GM12891 (cell line): Measurements from ENCODE around the gene DPEP1.
"Not testable (repeated sequence)": the region's sequence is repeated elsewhere in the genome, so short reads cannot be mapped to it uniquely, and the experiment has no call there.

ENCODE experiments used
- DNase-seq: peaks from one replicate; pipeline ENCODE4 v3.0.0; 2011; ENCODE audit warnings: low spot score; ENCODE audit not compliant: insufficient read length
- FAIRE-seq: peaks from 2 replicates; lab custom pipeline; 2011; peaks lifted over from hg19 to GRCh38; lab: Jason Lieb, UNC
- PAX5 ChIP-seq: IDR thresholded peaks from 2 replicates; pipeline ENCODE4 v1.6.1; 2011; ENCODE audit warnings: low read length, moderate library complexity, mild to moderate bottlenecking; ENCODE audit not compliant: insufficient read depth, severe bottlenecking
- POLR2A ChIP-seq: IDR thresholded peaks from 2 replicates; pipeline ENCODE4 v1.6.1; 2011; ENCODE audit warnings: low read depth, low read length, control low read depth
- POLR2AphosphoS5 ChIP-seq: IDR thresholded peaks from 2 replicates; pipeline ENCODE4 v1.6.1; 2011; ENCODE audit warnings: low read depth, low read length, control low read depth
- POU2F2 ChIP-seq: IDR thresholded peaks from 2 replicates; pipeline ENCODE4 v1.6.1; 2011; ENCODE audit warnings: low read depth, mild to moderate bottlenecking, control low read depth, low read length, moderate library complexity
- SPI1 ChIP-seq: IDR thresholded peaks from 2 replicates; pipeline ENCODE4 v1.6.1; 2011; ENCODE audit warnings: low read depth, low read length, control low read depth
- TAF1 ChIP-seq: IDR thresholded peaks from 2 replicates; pipeline ENCODE4 v1.6.1; 2011; ENCODE audit warnings: low read depth, low read length, control low read depth

DPEP1 gene

GRCh38 chr16:89586853-89587252 lies 26.6 kb upstream of the DPEP1 start:
- TF ChIP-seq PAX5 (no peak), POLR2A (no peak), POLR2AphosphoS5 (no peak), SPI1 (no peak), POU2F2 (no peak), TAF1 (no peak)
- FAIRE-seq = no peak
- DNase-seq = no peak

DNA sequence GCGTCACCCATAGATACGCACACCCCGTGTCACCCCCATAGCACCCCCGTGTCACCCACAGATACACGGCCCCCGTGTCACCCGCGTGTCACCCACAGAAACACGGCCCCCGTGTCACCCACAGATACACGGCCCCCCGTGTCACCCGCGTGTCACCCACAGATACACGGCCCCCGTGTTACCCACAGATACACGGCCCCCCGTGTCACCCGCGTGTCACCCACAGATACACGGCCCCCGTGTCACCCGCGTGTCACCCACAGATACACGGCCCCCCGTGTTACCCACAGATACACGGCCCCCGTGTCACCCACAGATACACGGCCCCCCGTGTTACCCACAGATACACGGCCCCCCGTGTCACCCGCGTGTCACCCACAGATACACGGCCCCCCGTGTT lies 25.8 kb upstream of the DPEP1 start:
- FAIRE-seq = not testable (repeated sequence)

DNA sequence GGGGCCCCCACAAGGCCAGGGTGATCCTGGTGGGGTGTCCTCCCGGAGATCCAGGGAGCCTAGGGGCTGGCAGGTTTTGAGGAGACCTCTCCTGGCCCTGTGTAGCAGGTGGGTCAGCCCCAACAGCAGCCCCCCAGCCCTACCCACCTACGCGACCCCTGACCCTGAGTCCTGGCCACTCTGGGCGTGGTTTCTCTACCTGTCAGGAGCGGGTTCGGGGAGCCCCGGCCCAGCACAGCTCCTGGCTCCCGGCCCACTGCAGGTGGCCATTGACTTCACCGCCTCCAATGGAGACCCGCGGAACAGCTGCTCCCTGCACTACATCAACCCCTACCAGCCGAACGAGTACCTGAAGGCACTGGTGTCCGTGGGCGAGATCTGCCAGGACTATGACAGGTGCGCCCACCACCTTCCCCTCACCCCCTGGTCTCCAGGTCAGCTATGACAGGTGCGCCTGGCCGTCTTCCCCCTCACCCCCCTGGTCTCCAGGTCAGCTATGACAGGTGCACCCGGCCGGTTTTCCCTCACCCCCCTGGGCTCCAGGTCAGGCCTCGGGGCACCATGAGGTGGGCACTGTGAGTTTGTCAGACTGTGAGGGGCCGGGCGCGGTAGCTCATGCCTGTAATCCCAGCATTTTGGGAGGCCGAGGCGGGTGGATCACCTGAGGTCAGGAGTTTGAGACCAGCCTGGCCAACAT lies 24.9 kb upstream of the DPEP1 start:
- no peak for TF ChIP-seq POLR2AphosphoS5
- no peak for TF ChIP-seq TAF1
- TF ChIP-seq POU2F2 = no peak
- TF ChIP-seq PAX5 = no peak
- no peak for TF ChIP-seq POLR2A
- TF ChIP-seq SPI1 = no peak
- DNase-seq = no peak
- no peak for FAIRE-seq

More for the DNA sequence above, 25.8 kb upstream of the DPEP1 start:
- not testable (repeated sequence) for DNase-seq

DNA sequence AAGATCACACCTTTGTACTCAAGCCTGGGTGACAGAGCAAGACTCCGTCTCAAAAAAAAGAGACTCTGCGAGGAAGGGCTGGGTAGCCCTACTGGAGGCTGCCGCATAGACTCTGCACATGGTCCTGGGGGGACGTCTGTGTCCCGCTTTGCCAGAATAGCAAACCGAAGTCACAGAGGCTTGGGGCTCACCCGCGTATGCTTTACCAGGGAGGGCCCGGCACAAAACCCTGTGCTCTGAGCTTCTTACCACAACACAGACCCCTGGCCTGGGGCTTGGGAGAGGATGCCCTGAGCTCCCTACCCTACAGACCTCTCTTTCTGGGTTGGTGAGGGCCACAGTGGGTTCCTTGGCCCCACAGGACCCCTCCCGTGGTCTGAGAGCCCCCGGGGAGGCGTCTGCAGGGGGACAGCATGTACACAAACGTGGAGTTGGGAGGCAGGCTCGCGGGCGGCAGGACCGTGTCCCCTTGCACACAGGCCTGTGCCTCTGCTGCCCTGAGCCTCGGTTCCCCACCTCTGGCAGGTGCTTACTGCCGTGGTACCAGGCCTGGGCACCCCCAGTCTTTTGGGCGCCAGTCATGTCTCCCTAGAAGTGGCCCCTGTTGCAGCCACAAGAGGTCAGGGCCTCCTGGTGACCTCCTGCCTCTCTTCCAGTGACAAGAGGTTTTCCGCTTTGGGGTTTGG lies 24.1 kb upstream of the DPEP1 start:
- DNase-seq (no peak), FAIRE-seq (no peak)
- TF ChIP-seq POU2F2 (no peak), POLR2AphosphoS5 (no peak), POLR2A (no peak), PAX5 (no peak), SPI1 (no peak), TAF1 (no peak)

DNA sequence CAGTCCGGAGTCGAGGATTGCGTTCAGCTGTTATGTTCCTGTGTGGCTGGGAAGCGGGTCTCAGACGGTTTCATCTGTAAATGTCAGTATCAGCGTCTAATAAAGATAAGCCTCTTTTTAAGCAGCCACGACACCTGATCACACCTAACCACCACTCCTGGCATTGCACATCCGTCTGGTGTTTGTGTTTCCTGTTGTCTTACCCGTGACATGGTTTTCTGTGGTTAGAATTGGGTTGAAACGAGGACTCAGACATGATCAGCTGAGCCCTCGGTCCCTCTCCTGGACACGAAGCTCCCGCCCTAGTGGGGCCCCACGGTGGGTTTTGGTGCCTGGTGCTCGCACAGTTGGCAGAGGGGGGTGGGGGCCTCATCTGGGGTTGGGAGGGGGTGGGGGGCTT lies 19.6 kb upstream of the DPEP1 start:
- FAIRE-seq = no peak
- no peak for DNase-seq
- TF ChIP-seq POLR2A (no peak), TAF1 (no peak), SPI1 (no peak), POLR2AphosphoS5 (no peak), POU2F2 (no peak), PAX5 (no peak)

DNA sequence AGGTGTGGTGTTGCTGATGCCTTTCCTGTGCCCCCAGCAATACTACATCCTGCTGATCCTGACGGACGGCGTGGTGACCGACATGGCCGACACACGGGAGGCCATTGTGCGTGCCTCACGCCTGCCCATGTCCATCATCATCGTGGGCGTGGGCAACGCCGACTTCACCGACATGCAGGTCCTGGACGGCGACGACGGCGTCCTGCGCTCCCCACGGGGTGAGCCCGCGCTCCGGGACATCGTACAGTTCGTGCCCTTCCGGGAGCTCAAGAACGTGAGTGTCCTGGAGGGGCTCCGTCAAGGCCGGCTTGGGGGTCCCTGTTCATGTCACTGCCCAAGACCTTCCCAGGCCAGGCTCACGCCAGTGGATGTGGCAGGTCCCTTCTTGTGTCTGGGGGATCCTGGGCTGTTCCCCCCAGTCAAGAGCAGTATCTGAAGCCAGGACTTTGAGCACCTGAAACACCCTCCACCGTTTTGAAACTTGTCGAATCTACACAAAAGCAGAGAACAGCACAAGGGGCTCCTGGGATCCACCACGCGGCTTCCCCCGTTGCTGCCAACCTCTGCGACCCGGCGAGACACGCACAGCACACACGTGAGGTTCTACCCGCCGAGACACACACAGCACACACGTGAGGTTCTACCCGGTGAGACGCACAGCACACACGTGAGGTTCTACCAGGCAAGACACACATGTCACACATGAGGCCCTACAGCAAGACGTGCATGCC lies 17.9 kb upstream of the DPEP1 start:
- FAIRE-seq = peak; percentile 54
- DNase-seq = no peak
- TF ChIP-seq TAF1 = no peak
- no peak for TF ChIP-seq SPI1
- no peak for TF ChIP-seq POLR2A
- no peak for TF ChIP-seq POLR2AphosphoS5
- no peak for TF ChIP-seq POU2F2

GRCh38 chr16:89596061-89596689 lies 17.3 kb upstream of the DPEP1 start:
- TF ChIP-seq POU2F2 (no peak), POLR2AphosphoS5 (no peak), SPI1 (no peak)
- DNase-seq = no peak
- no peak for FAIRE-seq

- no peak for TF ChIP-seq SPI1
- no peak for TF ChIP-seq POU2F2
- no peak for TF ChIP-seq POLR2A
- no peak for TF ChIP-seq POLR2AphosphoS5
- no peak for TF ChIP-seq PAX5
- TF ChIP-seq TAF1 = no peak
- DNase-seq (no peak), FAIRE-seq (no peak)
Observed at GRCh38 chr16:89596957-89597649, 16.3 kb upstream of the DPEP1 start.

DNA sequence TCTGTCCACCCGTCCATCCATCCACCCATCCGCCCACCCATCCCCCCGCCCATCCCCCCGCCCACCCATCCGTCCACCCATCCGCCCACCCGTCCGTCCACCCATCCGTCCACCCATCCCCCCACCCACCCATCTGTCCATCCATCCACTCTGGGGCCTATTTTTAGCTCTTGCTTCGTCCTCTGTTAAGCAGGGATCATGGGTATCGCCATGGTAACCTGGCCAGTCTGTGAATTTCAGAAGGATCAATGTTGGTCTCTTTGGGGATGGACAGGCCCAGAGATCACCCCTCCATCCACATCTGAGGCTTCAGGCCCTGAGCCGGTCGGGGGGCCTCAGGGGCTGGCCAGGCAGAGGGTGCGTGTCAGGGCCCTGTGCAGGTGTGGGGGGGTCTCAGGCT lies 15.2 kb upstream of the DPEP1 start:
- DNase-seq (no peak), FAIRE-seq (no peak)
- TF ChIP-seq PAX5 (no peak), POLR2A (no peak), TAF1 (no peak), POLR2AphosphoS5 (no peak), SPI1 (no peak), POU2F2 (no peak)
